HG03025 (cell line): Measurements from ENCODE around the gene NGEF.
"Not testable (repeated sequence)": the region's sequence is repeated elsewhere in the genome, so short reads cannot be mapped to it uniquely, and the experiment has no call there.

ENCODE experiments used
- ATAC-seq: cut with Tn5 transposase; IDR thresholded peaks from one replicate; pipeline ENCODE4 v1.9.1; 2021; ENCODE audit warnings: mild to moderate bottlenecking, moderate library complexity; ENCODE audit not compliant: unreplicated experiment, low FRiP score

The NGEF gene, protein sequence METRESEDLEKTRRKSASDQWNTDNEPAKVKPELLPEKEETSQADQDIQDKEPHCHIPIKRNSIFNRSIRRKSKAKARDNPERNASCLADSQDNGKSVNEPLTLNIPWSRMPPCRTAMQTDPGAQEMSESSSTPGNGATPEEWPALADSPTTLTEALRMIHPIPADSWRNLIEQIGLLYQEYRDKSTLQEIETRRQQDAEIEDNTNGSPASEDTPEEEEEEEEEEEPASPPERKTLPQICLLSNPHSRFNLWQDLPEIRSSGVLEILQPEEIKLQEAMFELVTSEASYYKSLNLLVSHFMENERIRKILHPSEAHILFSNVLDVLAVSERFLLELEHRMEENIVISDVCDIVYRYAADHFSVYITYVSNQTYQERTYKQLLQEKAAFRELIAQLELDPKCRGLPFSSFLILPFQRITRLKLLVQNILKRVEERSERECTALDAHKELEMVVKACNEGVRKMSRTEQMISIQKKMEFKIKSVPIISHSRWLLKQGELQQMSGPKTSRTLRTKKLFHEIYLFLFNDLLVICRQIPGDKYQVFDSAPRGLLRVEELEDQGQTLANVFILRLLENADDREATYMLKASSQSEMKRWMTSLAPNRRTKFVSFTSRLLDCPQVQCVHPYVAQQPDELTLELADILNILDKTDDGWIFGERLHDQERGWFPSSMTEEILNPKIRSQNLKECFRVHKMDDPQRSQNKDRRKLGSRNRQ

DNA sequence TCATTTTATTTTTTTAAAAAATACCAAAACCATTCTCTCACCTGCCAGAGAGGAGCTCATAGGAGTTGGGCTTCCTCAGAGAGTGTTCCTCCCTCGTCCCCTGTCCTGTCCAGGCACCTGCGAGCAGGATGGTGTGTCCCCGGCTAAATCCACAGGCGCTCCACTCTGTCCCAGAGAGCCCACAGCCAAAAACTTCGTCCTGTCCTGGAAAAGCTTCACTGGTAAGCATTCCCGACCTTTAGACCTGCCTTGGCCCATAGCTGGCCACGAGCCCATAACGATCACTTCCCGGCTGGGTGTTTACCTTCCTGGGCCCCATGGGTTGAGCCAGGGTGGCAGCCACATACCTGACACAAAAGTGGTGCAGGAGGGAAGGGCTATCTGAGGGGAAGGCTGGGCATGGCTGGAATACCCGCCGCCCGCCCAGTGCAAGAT is at the start of gene NGEF:
NGEF (minus strand) TSS at position 230 of the 435 bp plus-strand sequence. CDS start 38,366 bp downstream, outside the sequence.
- no peak for ATAC-seq

DNA sequence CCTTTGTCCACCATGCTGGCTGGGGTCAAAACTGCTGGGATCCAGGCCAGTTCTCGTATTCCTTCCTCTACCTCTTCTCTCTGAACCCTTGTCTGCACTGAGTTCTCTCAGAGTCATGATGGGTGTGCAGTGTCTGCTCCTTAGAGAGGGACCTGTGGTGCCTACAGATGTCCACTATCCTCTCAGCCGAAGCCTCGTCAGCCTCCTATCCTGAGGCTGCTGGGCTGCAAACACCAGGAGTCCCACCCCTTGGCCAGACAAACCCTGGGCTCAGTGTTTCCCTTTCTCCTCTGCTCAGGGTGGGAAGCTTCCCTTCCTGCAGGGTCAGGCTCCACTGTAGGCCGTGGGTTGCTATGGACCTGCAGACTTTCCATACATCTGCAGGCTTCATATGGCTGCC is 49.4 kb upstream of the NGEF start:
- no peak for ATAC-seq

GRCh38 chr2:233061591-233062450 is 48.8 kb upstream of the NGEF start:
- ATAC-seq: no peak

GRCh38 chr2:233060980-233061590 is 48.0 kb upstream of the NGEF start:
- no peak for ATAC-seq

- no peak for ATAC-seq
Observed at GRCh38 chr2:233060501-233060979, 47.5 kb upstream of the NGEF start.

DNA sequence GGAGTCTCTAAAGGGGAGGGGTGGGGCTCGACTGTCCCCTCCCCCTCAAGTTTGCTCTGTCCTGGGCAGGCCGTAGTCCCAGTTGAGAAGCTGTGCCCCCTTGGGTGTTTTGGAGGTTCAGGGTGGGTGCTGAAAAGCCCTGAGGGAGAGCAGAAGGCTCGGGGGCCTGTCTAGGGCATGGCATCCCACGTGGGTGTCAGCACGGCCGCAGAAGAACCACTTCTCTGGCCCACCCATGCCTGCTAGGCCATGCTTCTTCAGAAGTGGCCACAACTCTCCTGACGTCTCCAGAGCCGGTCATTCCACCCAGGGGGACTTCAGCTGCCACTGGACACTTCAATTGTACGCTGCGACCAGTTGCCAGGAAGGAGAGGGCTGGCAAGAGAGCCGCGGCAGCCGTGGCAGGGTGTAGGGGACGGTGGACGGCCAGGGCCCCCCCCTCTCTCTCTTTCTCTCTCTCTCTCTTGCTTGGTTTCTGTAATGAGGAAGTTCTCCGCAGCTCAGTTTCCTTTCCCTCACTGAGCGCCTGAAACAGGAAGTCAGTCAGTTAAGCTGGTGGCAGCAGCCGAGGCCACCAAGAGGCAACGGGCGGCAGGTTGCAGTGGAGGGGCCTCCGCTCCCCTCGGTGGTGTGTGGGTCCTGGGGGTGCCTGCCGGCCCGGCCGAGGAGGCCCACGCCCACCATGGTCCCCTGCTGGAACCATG is 46.9 kb upstream of the NGEF start, which contains the start of gene INPP5D:
INPP5D (plus strand) TSS at position 546 of the 704 bp plus-strand sequence; CDS start at position 683, 137 bp downstream.
- ATAC-seq: peak; percentile 44

DNA sequence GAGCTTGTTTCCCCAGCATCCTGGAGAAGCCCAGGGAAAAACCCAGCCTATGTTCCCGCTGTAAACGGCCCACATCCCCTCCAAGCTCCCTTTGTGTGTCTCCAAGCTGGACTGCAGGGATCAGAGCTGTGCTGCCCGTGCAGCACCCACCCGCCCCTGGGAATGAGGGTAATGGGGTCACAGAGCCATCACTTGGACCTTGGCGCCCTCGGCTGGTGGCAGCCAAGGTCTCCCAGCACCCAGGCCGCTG is 46.4 kb upstream of the NGEF start:
- no peak for ATAC-seq

DNA sequence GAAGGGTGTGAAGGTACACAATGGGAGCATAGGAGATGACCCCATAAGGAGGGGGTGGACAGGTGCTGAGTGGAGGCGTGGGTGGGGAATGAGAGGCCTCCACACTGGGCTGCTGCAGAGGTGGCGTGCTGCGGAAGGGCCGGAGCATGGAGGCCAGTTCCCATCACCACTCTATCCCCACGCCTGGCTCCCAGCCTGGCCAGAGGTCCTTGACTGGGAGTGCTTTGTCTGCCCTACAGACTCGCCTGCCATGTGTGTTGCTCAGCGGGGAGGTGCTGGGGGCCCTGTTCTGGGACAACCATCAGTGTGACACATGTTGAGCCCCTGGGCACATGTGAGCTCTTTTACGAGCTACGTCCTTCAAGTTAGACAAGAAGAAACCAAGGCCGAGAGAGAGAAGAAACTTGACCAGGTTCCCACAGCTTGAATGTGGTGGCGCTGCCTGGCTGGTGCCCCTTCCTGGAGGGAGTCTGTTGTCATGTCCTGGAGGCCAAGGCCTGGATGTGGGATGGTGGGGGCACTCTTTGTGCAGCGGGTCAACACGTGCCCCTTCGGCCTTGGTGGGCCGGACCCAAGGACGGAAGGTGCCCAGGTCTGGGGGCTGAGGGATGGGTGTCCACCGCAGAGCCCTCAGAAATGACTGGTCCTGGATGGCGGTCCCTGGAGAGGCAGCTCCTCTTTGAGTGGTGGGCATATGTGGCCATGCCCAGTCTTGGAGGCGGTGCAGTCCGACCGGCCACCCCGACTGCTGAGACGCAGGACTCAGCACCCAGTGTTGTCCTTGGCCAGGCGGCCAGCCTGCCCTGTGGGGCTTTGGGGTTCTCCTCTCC is 45.9 kb upstream of the NGEF start:
- ATAC-seq: no peak

- no peak for ATAC-seq
Observed at GRCh38 chr2:233056961-233057605, 44.0 kb upstream of the NGEF start.

DNA sequence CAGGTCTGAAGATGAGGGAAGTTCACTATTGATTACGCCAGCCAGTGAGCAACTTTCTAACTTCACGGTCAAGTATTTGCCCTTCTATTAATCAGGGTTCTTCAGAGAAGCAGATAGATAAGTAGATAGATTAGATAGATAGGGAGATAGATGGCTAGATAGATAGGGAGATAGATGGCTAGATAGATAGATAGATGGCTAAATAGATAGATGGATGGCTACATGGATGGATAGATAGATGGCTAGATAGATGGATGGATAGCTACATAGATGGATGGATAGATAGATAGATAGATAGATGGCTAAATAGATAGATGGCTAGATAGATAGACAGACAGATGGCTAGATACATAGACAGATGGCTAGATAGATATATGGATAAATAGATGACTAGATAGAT is 42.3 kb upstream of the NGEF start:
- ATAC-seq: no peak

DNA sequence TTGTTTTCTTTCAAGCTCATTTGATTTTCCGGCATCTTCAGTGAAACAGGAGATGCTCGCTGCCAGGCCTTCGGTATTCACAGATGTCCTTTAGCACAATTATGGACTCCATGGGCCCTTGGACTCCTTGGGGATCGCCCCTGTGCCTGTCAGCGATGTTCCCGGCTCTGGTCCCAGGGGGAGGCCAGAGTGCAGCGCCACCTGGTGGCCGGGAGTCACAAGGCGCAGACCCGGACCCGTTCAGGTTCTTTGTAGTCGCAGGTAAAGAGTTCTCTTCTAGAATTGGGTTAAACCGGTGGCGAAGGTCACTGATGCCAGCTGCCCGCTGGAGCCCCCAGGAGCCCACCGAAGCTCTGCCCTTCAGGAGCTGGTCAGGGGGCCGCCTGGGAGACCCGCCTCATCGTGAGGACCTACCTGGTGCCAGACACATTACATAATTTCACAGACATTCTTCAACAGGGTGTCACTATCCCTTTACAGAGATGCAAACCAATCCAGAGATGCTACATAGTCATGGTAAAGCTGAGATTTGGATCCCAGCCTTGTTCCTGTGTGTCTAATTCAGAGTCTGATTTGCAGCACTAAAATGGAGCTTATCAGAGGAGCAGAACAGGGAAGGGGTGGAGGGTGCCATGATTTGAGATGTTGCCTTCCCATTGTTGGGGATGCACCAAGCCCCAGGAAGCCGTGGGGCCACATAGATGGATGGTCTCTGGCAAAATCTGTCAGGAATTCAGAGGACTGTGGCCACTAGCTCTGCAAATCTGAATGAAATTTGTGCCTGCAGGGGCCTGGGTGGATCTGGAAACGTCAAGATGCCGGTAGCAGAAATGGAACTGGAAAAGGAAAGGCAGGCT is 41.1 kb upstream of the NGEF start:
- no peak for ATAC-seq

- ATAC-seq: not testable (repeated sequence)
Observed at GRCh38 chr2:233052517-233052916, 39.5 kb upstream of the NGEF start.

- no peak for ATAC-seq
Observed at GRCh38 chr2:233051241-233052149, 38.4 kb upstream of the NGEF start.

DNA sequence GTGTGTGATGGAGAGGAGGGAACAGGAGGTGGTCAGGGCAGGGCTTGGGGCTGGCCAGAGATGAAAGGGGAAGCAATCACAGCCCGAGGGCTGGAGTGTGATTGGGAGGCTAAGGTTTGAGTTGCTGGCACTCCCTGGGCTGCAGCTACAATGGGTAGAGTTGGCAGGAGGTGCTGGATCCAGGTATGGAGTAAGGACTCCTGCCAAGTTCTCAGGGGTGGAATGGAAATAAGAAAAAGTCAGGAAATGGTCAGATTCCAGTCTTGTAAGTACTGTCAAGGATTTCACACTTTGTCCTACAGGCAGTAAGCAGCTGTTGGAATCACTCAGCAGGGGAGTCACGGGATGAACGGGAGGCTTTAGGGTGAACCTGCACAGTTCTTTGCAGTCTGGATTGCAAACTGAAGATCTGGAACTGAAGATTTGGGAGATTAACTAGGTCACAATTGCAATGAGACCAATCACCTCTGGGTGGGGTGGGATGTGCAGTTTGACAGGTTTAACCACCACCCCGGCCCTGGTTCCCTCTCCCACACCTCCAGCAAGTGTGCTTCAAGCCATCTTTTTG is 36.2 kb upstream of the NGEF start:
- no peak for ATAC-seq

GRCh38 chr2:233048569-233049193 is 35.6 kb upstream of the NGEF start:
- no peak for ATAC-seq

DNA sequence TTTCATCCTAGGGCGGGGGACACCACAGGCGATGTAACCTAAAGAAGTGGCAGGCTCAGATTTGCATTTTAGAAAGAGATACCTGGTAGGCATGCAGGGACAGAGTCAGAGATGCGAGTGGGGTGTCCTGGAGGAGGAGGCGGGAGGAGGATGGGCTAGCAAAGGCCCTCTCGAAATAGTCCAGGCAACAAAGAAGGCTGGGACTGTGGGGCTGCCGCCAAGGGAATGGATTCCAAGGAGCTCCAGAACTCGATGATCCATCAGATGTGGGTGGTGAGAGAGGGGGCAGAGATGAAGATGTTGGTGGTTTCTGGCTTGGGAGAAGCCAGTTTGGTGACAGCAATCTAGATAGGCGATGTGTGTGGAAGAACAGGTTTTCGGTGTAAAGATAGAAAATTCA is 34.6 kb upstream of the NGEF start:
- ATAC-seq: no peak
